ENCODE data around the gene CHST11. TPM values are rescaled to one million over a fixed set of nuclear protein-coding genes. Genes with fewer than 3 reads are reported as not detected.

The CHST11 gene
- total and polyA plus RNA-seq, 2 of the 4 experiments (the other 2 are of a cell fraction) = 1.4 to 2.7 TPM

GRCh38 chr12:104423273-104423672 lies 33.5 kb upstream of the CHST11 start:
- Histone ChIP-seq H4K8ac (ENCODE audit: low read depth in 2 of 2, low read length in 2 of 2) (no peak overlapping the region), H4K91ac (ENCODE audit: insufficient read depth, low read depth, low read length) (no peak overlapping the region), H3K14ac (replicated peaks; ENCODE audit: low read depth, low read length) (no peak overlapping the region), H2BK120ac (ENCODE audit: low read depth, low read length) (no peak overlapping the region), H3K56ac (ENCODE audit: extremely low read depth, insufficient read depth, low read length) (no peak overlapping the region), H3K4me1 (ENCODE audit: control insufficient read depth, insufficient read depth, low read length) (peaks cover 2% of the 10 kb centered on the region; the same call in 1 of the 2 replicates), H3K4me3 (ENCODE audit: insufficient read depth, low read depth, low read length) (no peak overlapping the region), H3K27me3 (ENCODE audit: control insufficient read depth, insufficient read depth, low read length) (peaks cover 43% of the 10 kb centered on the region), H4K5ac (ENCODE audit: low read depth, low read length) (no peak overlapping the region), H2BK5ac (ENCODE audit: low read depth, low read length, poor library complexity, severe bottlenecking) (no peak overlapping the region), H3K9ac (ENCODE audit: low read depth, low read length) (no peak overlapping the region), H2BK15ac (ENCODE audit: low read depth, low read length) (no peak overlapping the region), H3K4me2 (ENCODE audit: low read depth, low read length) (no peak overlapping the region), H3K18ac (ENCODE audit: low read depth, low read length) (no peak overlapping the region), H3K79me1 (ENCODE audit: low read depth in 1 of 2, low read length in 2 of 2) (no peaks in the 10 kb centered on the region), H2AK9ac (replicated peaks; ENCODE audit: low read depth, low read length, poor library complexity) (no peak overlapping the region), H3K36me3 (ENCODE audit: control insufficient read depth, insufficient read depth, low read length) (no peaks in the 10 kb centered on the region), H2AFZ (replicated peaks; ENCODE audit: low read length, poor library complexity) (no peak overlapping the region), H2BK20ac (ENCODE audit: low read depth, low read length) (no peak overlapping the region), H3K23ac (ENCODE audit: low read depth, low read length) (no peak overlapping the region), H3K27ac (ENCODE audit: insufficient read depth, low read length) (no peak overlapping the region), H3K9me1 (ENCODE audit: insufficient read depth, low read length) (no peaks in the 10 kb centered on the region), H3K4ac (ENCODE audit: low read depth, low read length) (no peak overlapping the region), H2AK5ac (ENCODE audit: low read depth, low read length) (no peak overlapping the region), H4K20me1 (ENCODE audit: insufficient read depth, low read length) (no peaks in the 10 kb centered on the region), H3K9me3 (ENCODE audit: control insufficient read depth, insufficient read depth, low read length) (no peaks in the 10 kb centered on the region)
- DNase-seq = no peak
- ChIA-PET POLR2A (ENCODE audit: unreplicated experiment) (no interaction called here), CTCF (interaction anchor here (1.2 kb wide), 1 partner anchor 40 kb away, joined by 5 read pairs; no protein-coding TSS in a partner anchor)
- no peak for ATAC-seq (ENCODE audit: low read depth)
- intact Hi-C loops (cut with micrococcal nuclease) (no loop called here), in situ Hi-C loops (cut with MboI; ENCODE audit: low sequenced_read_pairs) (no loop called here), dilution Hi-C loops (cut with HindIII; ENCODE audit: low sequenced_read_pairs, unreplicated experiment) (no loop called here)
- BruUV-seq (replicated peaks) = no TSS peak
- WGBS, 2 experiments (ENCODE audit: extremely low coverage in 2 of 2, insufficient read length in 1 of 2) = no CpG with 5 or more reads among the region's 3 CpGs
- TF ChIP-seq ELK1 (IDR thresholded peaks at IDR 0.05; ENCODE audit: borderline replicate concordance, low read depth, low read length) = no peak
- no peak for TF ChIP-seq MAZ (IDR thresholded peaks at IDR 0.05; ENCODE audit: borderline replicate concordance, low read depth, low read length)
- no peak for TF ChIP-seq MAFK (IDR thresholded peaks at IDR 0.05; ENCODE audit: low read depth, low read length)
- TF ChIP-seq FOS (IDR thresholded peaks at IDR 0.05; ENCODE audit: low read depth, low read length) = no peak
- no peak for TF ChIP-seq RAD21 (IDR thresholded peaks at IDR 0.05; ENCODE audit: low read length)
- TF ChIP-seq USF2 (IDR thresholded peaks at IDR 0.05; ENCODE audit: low read depth, low read length) = no peak
- TF ChIP-seq POLR2A (IDR thresholded peaks at IDR 0.05; ENCODE audit: low read depth, low read length) = no peak
- TF ChIP-seq RCOR1 (IDR thresholded peaks at IDR 0.05; ENCODE audit: insufficient replicate concordance, low read length) = no peak
- no peak for TF ChIP-seq CTCF (conservative IDR thresholded peaks at IDR 0.05; ENCODE audit: low read depth, low read length)
- no peak for TF ChIP-seq CHD1 (IDR thresholded peaks at IDR 0.05; ENCODE audit: low read depth, low read length)
